IMR-90 (cell line): ENCODE measurements around the gene GPRASP2.
"Not testable (repeated sequence)": the region's sequence is repeated elsewhere in the genome, so short reads cannot be mapped to it uniquely, and the experiment has no call there.

Experiments
- BHLHE40 ChIP-seq: fragments of 150-350 bp; IDR thresholded peaks from 2 replicates; pipeline ENCODE4 v1.6.1; 2016; ENCODE audit warnings: mild to moderate bottlenecking, low read depth, low read length
- CEBPB ChIP-seq: IDR thresholded peaks from 2 replicates; pipeline ENCODE4 v1.6.1; 2012; ENCODE audit warnings: low read depth, low read length, improper control_type of control experiment
- FOS ChIP-seq: fragments of 150-350 bp; IDR thresholded peaks from 2 replicates; pipeline ENCODE4 v1.6.1; 2016; ENCODE audit warnings: low read depth, low read length
- MAFK ChIP-seq: IDR thresholded peaks from 2 replicates; pipeline ENCODE4 v1.6.1; 2012; ENCODE audit warnings: low read depth, low read length, improper control_type of control experiment
- MXI1 ChIP-seq: IDR thresholded peaks from 2 replicates; pipeline ENCODE4 v1.6.1; 2012; ENCODE audit warnings: low read depth, mild to moderate bottlenecking, low read length, moderate library complexity, borderline replicate concordance
- NFE2L2 ChIP-seq: fragments of 150-350 bp; IDR thresholded peaks from 2 replicates; pipeline ENCODE4 v1.6.1; 2016; ENCODE audit warnings: low read depth, mild to moderate bottlenecking, low read length
- POLR2A ChIP-seq: IDR thresholded peaks from 2 replicates; pipeline ENCODE4 v1.6.1; 2012; ENCODE audit warnings: mild to moderate bottlenecking, low read depth, low read length
- RAD21 ChIP-seq: IDR thresholded peaks from 2 replicates; pipeline ENCODE4 v1.6.1; 2012; ENCODE audit warnings: low read length, improper control_type of control experiment
- RCOR1 ChIP-seq: IDR thresholded peaks from 2 replicates; pipeline ENCODE4 v1.6.1; 2012; ENCODE audit warnings: mild to moderate bottlenecking, low read length, improper control_type of control experiment; ENCODE audit not compliant: insufficient replicate concordance
- RFX5 ChIP-seq: IDR thresholded peaks from 2 replicates; pipeline ENCODE4 v1.8.0; 2012; ENCODE audit warnings: low read depth, mild to moderate bottlenecking, low read length, moderate library complexity
- SMC3 ChIP-seq: fragments of 150-350 bp; IDR thresholded peaks from 2 replicates; pipeline ENCODE4 v1.6.1; 2016; ENCODE audit warnings: low read depth, mild to moderate bottlenecking, antibody characterized with exemption, low read length, moderate library complexity
- USF2 ChIP-seq: fragments of 150-350 bp; IDR thresholded peaks from 2 replicates; pipeline ENCODE4 v1.6.1; 2017; ENCODE audit warnings: mild to moderate bottlenecking, antibody characterized with exemption, low read length, low read depth
- TF ChIP-seq, protein P1 (sequence below): conservative IDR thresholded peaks from 2 replicates; pipeline ENCODE4 v1.5.1; 2012; ENCODE audit warnings: mild to moderate bottlenecking, low read depth, low read length, improper control_type of control experiment

- TF ChIP-seq, protein P1, sequence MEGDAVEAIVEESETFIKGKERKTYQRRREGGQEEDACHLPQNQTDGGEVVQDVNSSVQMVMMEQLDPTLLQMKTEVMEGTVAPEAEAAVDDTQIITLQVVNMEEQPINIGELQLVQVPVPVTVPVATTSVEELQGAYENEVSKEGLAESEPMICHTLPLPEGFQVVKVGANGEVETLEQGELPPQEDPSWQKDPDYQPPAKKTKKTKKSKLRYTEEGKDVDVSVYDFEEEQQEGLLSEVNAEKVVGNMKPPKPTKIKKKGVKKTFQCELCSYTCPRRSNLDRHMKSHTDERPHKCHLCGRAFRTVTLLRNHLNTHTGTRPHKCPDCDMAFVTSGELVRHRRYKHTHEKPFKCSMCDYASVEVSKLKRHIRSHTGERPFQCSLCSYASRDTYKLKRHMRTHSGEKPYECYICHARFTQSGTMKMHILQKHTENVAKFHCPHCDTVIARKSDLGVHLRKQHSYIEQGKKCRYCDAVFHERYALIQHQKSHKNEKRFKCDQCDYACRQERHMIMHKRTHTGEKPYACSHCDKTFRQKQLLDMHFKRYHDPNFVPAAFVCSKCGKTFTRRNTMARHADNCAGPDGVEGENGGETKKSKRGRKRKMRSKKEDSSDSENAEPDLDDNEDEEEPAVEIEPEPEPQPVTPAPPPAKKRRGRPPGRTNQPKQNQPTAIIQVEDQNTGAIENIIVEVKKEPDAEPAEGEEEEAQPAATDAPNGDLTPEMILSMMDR = not testable (repeated sequence)
- TF ChIP-seq POLR2A, CEBPB, SMC3, MAFK, NFE2L2, BHLHE40, RFX5, RCOR1, USF2, RAD21, FOS, MXI1: not testable (repeated sequence)
Observed at GRCh38 chrX:102663820-102664219, 48.4 kb upstream of the GPRASP2 start.
